CD14-positive monocyte (primary cell): ENCODE results near the gene DOCK8. TPM values are rescaled to one million over a fixed set of nuclear protein-coding genes. Genes with fewer than 3 reads are reported as not detected.

Source experiments
- DNase-seq, 3 donors: peaks; one replicate each; pipeline ENCODE4 v3.0.0-alpha.2; 2011 to 2022
- H2AFZ ChIP-seq: 2 replicates; pipeline ENCODE4 v1.6.0; 2012; ENCODE audit warnings: mild to moderate bottlenecking, low read depth, low read length, inconsistent platforms; ENCODE audit not compliant: insufficient read depth, poor library complexity, severe bottlenecking
- H3K27ac ChIP-seq, 2 donors: 1 replicate in 1 of 2; 2 replicates in 1 of 2; pipeline ENCODE4 v1.5.1; 2012 to 2013; ENCODE audit warnings: low read length in 2 of 2, control low read depth in 1 of 2, inconsistent platforms in 1 of 2, low read depth in 1 of 2, mild to moderate bottlenecking in 1 of 2
- H3K27me3 ChIP-seq, 2 donors: one replicate each; pipeline versions ENCODE4 v1.6.0 to v1.6.1; 2011 to 2013; ENCODE audit warnings: low read length in 2 of 2; ENCODE audit not compliant: control insufficient read depth in 2 of 2, insufficient read depth in 2 of 2
- H3K36me3 ChIP-seq, 2 donors: replicated peaks in 1 of 2; 1 replicate in 1 of 2; 2 replicates in 1 of 2; pipeline versions ENCODE4 v1.5.1 to v1.6.1; 2012 to 2013; ENCODE audit warnings: low read length in 2 of 2, control low read depth in 1 of 2, inconsistent platforms in 1 of 2, mild to moderate bottlenecking in 1 of 2; ENCODE audit not compliant: insufficient read depth in 2 of 2, control insufficient read depth in 1 of 2
- H3K4me1 ChIP-seq, 2 donors: 1 replicate in 1 of 2; 2 replicates in 1 of 2; pipeline versions ENCODE4 v1.5.1 to v1.6.1; 2012 to 2013; ENCODE audit warnings: low read length in 2 of 2, control low read depth in 1 of 2, inconsistent platforms in 1 of 2, mild to moderate bottlenecking in 1 of 2, moderate library complexity in 1 of 2; ENCODE audit not compliant: insufficient read depth in 2 of 2, control insufficient read depth in 1 of 2
- H3K4me2 ChIP-seq: replicated peaks from 2 replicates; pipeline ENCODE3; 2012; ENCODE audit warnings: low read length, moderate library complexity, mild to moderate bottlenecking; ENCODE audit not compliant: poor library complexity, severe bottlenecking; ENCODE audit errors: extremely low read depth
- H3K4me3 ChIP-seq, 3 experiments: fragments of 200-600 bp in 1 of 3; sonication (generic) in 1 of 3; replicated peaks in 1 of 3; 1 replicate in 2 of 3; 2 replicates in 1 of 3; pipeline ENCODE4 v1.5.1; 2011 to 2013; ENCODE audit warnings: low read length in 3 of 3, mild to moderate bottlenecking in 3 of 3, control low read depth in 2 of 3, low read depth in 2 of 3, inconsistent platforms in 1 of 3, moderate library complexity in 1 of 3
- H3K79me2 ChIP-seq: 2 replicates; pipeline ENCODE4 v1.6.0; 2012; ENCODE audit warnings: mild to moderate bottlenecking, control low read depth, inconsistent platforms, low read length, moderate library complexity; ENCODE audit not compliant: insufficient read depth
- H3K9ac ChIP-seq: 2 replicates; pipeline ENCODE4 v1.6.0; 2017; ENCODE audit warnings: low read length, mild to moderate bottlenecking; ENCODE audit not compliant: insufficient read depth, poor library complexity, severe bottlenecking
- H3K9me3 ChIP-seq, 2 donors: replicated peaks in 1 of 2; 1 replicate in 1 of 2; 2 replicates in 1 of 2; pipeline versions ENCODE4 v1.5.1 to v1.6.1; 2012 to 2013; ENCODE audit warnings: low read length in 2 of 2, control low read depth in 1 of 2; ENCODE audit not compliant: control insufficient read depth in 1 of 2, insufficient read depth in 1 of 2
- H4K20me1 ChIP-seq: 2 replicates; pipeline ENCODE4 v1.6.0; 2012; ENCODE audit warnings: mild to moderate bottlenecking, low read length, control low read depth, moderate library complexity; ENCODE audit not compliant: insufficient read depth
- H3K27ac Mint-ChIP-seq, 7 donors: one replicate each; pipeline ENCODE4 v1.8.0; 2020; ENCODE audit warnings: mild to moderate bottlenecking in 7 of 7, mixed read lengths in 7 of 7, moderate library complexity in 6 of 7, inconsistent platforms in 2 of 7
- H3K27me3 Mint-ChIP-seq, 3 donors: one replicate each; pipeline ENCODE4 v1.8.0; 2021 to 2022; ENCODE audit warnings: low read depth in 3 of 3, mild to moderate bottlenecking in 3 of 3, mixed read lengths in 3 of 3, moderate library complexity in 3 of 3, inconsistent platforms in 1 of 3
- H3K36me3 Mint-ChIP-seq, 2 donors: one replicate each; pipeline ENCODE4 v1.8.0; 2020; ENCODE audit warnings: mixed read lengths in 2 of 2, inconsistent platforms in 1 of 2, mild to moderate bottlenecking in 1 of 2
- H3K4me1 Mint-ChIP-seq: one replicate; pipeline ENCODE4 v1.8.0; 2020; ENCODE audit warnings: mild to moderate bottlenecking, mixed read lengths
- H3K4me3 Mint-ChIP-seq, 2 donors: one replicate each; pipeline ENCODE4 v1.8.0; 2020; ENCODE audit warnings: mild to moderate bottlenecking in 2 of 2, mixed read lengths in 2 of 2, moderate library complexity in 1 of 2
- H3K9me3 Mint-ChIP-seq, 7 donors: one replicate each; pipeline ENCODE4 v1.8.0; 2020 to 2022; ENCODE audit warnings: mixed read lengths in 7 of 7, mild to moderate bottlenecking in 6 of 7, moderate library complexity in 6 of 7, inconsistent platforms in 2 of 7
- CTCF ChIP-seq: fragments of 200-600 bp; IDR thresholded peaks from one replicate; pipeline ENCODE4 v1.8.0; 2022; ENCODE audit warnings: antibody characterized with exemption, mild to moderate bottlenecking
- WGBS: methylation state at CpG from one replicate; pipeline ENCODE4 v1.1.5; 2013; ENCODE audit warnings: missing lambda C conversion rate; ENCODE audit not compliant: insufficient coverage; 5-methylcytosine and 5-hydroxymethylcytosine counted together
- intact Hi-C, 2 donors: fragments of 100-400 bp; cut with micrococcal nuclease; formaldehyde crosslinking; loops; one replicate each; pipeline versions ENCODE4 v1.15.0 to v1.15.1; 2023
- polyA plus RNA-seq, 3 donors: library from polyadenylated mRNA; depleted of rRNA in 1 of 3; unstranded in 2 of 3; stranded (reverse) in 1 of 3; fragments of 300-500 nt in 2 of 3; fragments of >200 nt in 1 of 3; fragmentation: Illumina TruSeq in 2 of 3; gene quantifications; 1 replicate in 2 of 3; 2 replicates in 1 of 3; pipeline ENCODE4 v1.2.3, GENCODE V29; 2012 to 2021

Gene DOCK8
- polyA plus RNA-seq, 3 donors, result 46.8 to 100 (median 95.4) TPM

DNA sequence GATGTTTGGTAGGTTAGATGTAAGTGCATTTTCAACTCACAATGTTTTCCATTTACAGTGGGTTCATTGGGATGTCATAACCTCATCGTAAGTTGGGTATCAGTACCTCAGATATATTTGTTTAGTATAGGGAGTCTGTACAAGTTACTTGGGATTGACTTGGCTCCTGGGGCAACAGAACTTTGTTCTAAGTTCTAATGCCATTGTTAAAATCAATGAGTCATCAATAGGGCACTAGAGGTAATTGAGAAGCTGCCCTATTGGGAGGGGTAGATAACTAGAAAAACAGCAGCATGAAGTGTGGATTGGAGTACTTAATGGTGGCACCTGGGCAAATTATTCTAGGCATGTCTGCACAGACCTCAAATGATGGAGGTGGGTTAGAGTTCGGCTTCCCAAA is 272.8 kb downstream of the DOCK8 start:
- no peaks in the 10 kb centered on the region for H3K27me3 ChIP-seq
- no peaks in the 10 kb centered on the region for H3K36me3 ChIP-seq
- no peak overlapping the region for H3K9ac ChIP-seq
- no peak for DNase-seq
- no peaks in the 10 kb centered on the region for H3K36me3 Mint-ChIP-seq
- no peak overlapping the region for H3K4me3 ChIP-seq
- no peak overlapping the region for H3K4me2 ChIP-seq
- no peaks in the 10 kb centered on the region for H3K79me2 ChIP-seq
- no peak overlapping the region for H3K27ac ChIP-seq
- peaks cover 0 to 10% (median 2%) of the 10 kb centered on the region in 7 donors for H3K9me3 Mint-ChIP-seq
- H3K4me3 Mint-ChIP-seq, result no peak overlapping the region
- H3K27ac Mint-ChIP-seq, result no peak overlapping the region
- no peak overlapping the region for H2AFZ ChIP-seq
- intact Hi-C loops, result no loop called here
- TF ChIP-seq CTCF, result no peak
- H4K20me1 ChIP-seq, result no peaks in the 10 kb centered on the region
- H3K4me1 ChIP-seq, result no peaks in the 10 kb centered on the region
- H3K27me3 Mint-ChIP-seq, result peaks cover 0 to 3% (median 2%) of the 10 kb centered on the region in 3 donors
- H3K9me3 ChIP-seq, result no peaks in the 10 kb centered on the region
- peaks cover 7% of the 10 kb centered on the region for H3K4me1 Mint-ChIP-seq
- 80% methylated on average over 1 of the region's 2 CpGs for WGBS

GRCh38 chr9:488448-488847 is 273.8 kb downstream of the DOCK8 start:
- H3K4me3 Mint-ChIP-seq, result no peak overlapping the region
- no peak for DNase-seq
- no peak for TF ChIP-seq CTCF
- intact Hi-C loops, result no loop called here
- no peaks in the 10 kb centered on the region for H3K36me3 ChIP-seq
- H3K9me3 Mint-ChIP-seq, result peaks cover 0 to 10% (median 3%) of the 10 kb centered on the region in 7 donors
- H3K4me1 ChIP-seq, result no peaks in the 10 kb centered on the region
- H3K27me3 Mint-ChIP-seq, result peaks cover 0 to 3% (median 2%) of the 10 kb centered on the region in 3 donors
- no peak overlapping the region for H3K4me2 ChIP-seq
- no peak overlapping the region for H3K27ac ChIP-seq
- no peak overlapping the region for H2AFZ ChIP-seq
- H4K20me1 ChIP-seq, result no peaks in the 10 kb centered on the region
- no peak overlapping the region for H3K4me3 ChIP-seq
- no peaks in the 10 kb centered on the region for H3K36me3 Mint-ChIP-seq
- H3K9ac ChIP-seq, result no peak overlapping the region
- no CpG with 5 or more reads among the region's 2 CpGs for WGBS
- no peaks in the 10 kb centered on the region for H3K27me3 ChIP-seq
- no peaks in the 10 kb centered on the region for H3K9me3 ChIP-seq
- H3K79me2 ChIP-seq, result no peaks in the 10 kb centered on the region
- H3K27ac Mint-ChIP-seq, result no peak overlapping the region
- H3K4me1 Mint-ChIP-seq, result peaks cover 7% of the 10 kb centered on the region
